Measurements from ENCODE around the gene STX17.

- no peak for TF ChIP-seq CTCF (IDR thresholded peaks at IDR 0.05)
- no peak for TF ChIP-seq POLR2A (IDR thresholded peaks at IDR 0.05)
Measured at GRCh38 chr9:99860266-99860665, 46.2 kb upstream of the STX17 start.

All from thyroid gland (tissue), 4 donors.